Femur (tissue), 1 donor: Measurements from ENCODE around the gene PRDM16.

Source experiments
- DNase-seq: peaks from one replicate; pipeline ENCODE4 v3.0.0-alpha.2; 2017

PRDM16 gene

GRCh38 chr1:3217181-3217641, 148.2 kb downstream of the PRDM16 start:
- peak; percentile 61 for DNase-seq

- no peak for DNase-seq
Measured at GRCh38 chr1:3217979-3218679, 149.1 kb downstream of the PRDM16 start.

- DNase-seq: peak; percentile 83
Measured at GRCh38 chr1:3219005-3219790, 150.2 kb downstream of the PRDM16 start.

GRCh38 chr1:3219791-3220467, 150.9 kb downstream of the PRDM16 start:
- no peak for DNase-seq

GRCh38 chr1:3221112-3222041, 152.4 kb downstream of the PRDM16 start:
- DNase-seq: no peak

GRCh38 chr1:3222042-3222692, 153.2 kb downstream of the PRDM16 start:
- DNase-seq: no peak

- no peak for DNase-seq
Measured at GRCh38 chr1:3225661-3226060, 156.7 kb downstream of the PRDM16 start.

- DNase-seq: no peak
Measured at GRCh38 chr1:3226191-3226590, 157.2 kb downstream of the PRDM16 start.

- no peak for DNase-seq
Measured at GRCh38 chr1:3226701-3227350, 157.8 kb downstream of the PRDM16 start.

GRCh38 chr1:3227351-3227704, 158.3 kb downstream of the PRDM16 start:
- no peak for DNase-seq

GRCh38 chr1:3227893-3228292, 158.9 kb downstream of the PRDM16 start:
- DNase-seq: no peak

- no peak for DNase-seq
Measured at GRCh38 chr1:3229081-3229725, 160.2 kb downstream of the PRDM16 start.

- DNase-seq: no peak
Measured at GRCh38 chr1:3230553-3230952, 161.6 kb downstream of the PRDM16 start.

- no peak for DNase-seq
Measured at GRCh38 chr1:3231245-3231644, 162.2 kb downstream of the PRDM16 start.

GRCh38 chr1:3231826-3232225, 162.8 kb downstream of the PRDM16 start:
- DNase-seq: no peak

GRCh38 chr1:3233031-3233430, 164.0 kb downstream of the PRDM16 start:
- DNase-seq: no peak

GRCh38 chr1:3233551-3233950, 164.5 kb downstream of the PRDM16 start:
- DNase-seq: no peak

- DNase-seq: no peak
Measured at GRCh38 chr1:3234281-3234680, 165.3 kb downstream of the PRDM16 start.

- DNase-seq: no peak
Measured at GRCh38 chr1:3234956-3235355, 166.0 kb downstream of the PRDM16 start.

- DNase-seq: no peak
Measured at GRCh38 chr1:3235496-3235895, 166.5 kb downstream of the PRDM16 start.

- no peak for DNase-seq
Measured at GRCh38 chr1:3236361-3236760, 167.4 kb downstream of the PRDM16 start.
